HG03159 (cell line): Measurements from ENCODE around the gene BIN1.

Source experiments
- ATAC-seq: cut with Tn5 transposase; IDR thresholded peaks from one replicate; pipeline ENCODE4 v1.9.1; 2021; ENCODE audit warnings: mild to moderate bottlenecking, moderate library complexity; ENCODE audit not compliant: unreplicated experiment

BIN1 gene

DNA sequence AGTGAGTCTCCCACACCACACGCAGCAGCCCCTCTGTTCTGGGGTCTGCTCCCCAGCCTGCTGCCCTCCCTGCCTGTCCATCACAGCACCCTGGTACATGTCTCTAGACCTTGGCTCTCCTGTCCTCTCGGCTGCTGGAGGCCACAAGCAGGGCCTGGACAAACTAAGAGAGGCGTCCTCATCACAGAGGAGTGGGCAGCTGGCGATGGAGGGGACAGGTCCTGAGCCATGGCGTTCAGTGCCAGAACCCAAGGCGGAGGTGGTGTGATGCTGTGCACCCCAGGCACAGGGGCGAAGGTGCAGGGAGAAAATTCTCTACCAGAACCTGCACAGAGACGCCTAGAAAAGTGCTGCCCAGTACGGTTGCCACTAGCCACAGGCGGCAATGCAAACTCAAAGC lies 47.4 kb downstream of the BIN1 start:
- ATAC-seq, result no peak

DNA sequence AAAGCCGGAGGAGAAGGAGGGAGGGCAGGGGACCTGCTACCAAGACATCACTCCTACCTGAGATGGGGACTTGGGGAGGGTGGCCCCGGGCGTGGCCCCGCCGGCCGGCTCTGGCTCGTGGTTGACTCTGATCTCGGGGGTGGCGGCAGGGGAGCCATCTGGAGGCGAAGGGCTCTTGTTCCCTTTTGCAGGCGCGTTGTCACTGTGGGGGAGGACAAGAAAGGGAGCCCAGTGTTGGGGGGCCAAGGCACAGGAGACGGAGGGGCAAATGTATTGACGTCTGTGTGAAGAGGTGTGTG lies 48.1 kb downstream of the BIN1 start:
- no peak for ATAC-seq

DNA sequence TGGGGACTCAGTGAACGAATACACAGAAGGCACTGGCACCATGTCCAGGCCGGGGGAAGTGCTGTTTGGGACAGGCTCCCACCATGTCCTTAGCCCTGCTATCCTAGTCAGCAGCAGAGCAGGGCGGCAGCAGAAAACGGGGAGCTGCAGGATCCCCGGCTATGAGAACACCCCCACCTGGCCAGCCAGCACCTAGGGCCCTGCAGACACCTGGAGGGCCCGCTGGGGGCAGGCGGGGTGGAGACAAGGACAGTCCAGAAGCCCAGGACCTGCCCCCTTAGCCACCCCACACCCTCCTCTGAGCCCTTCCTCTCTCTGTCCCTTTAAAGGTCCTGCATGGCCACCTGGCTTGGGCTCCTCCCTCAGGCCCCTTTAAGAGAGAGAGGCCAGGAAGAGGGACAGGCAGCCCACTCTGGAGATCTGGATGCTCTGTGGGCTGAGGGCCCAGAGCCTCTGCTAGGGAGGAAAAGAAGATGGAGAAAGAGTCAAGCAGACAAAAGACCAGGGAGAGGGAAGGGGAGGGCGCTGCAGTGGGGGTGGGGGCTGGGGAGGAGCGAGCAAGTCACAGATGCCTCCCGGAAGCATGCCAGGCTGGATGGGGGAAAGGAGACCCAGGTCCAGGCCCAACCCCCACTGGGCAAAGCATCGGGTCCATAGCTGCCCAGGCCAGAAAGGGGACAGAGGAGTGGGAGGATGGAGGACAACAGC lies 48.6 kb downstream of the BIN1 start:
- no peak for ATAC-seq

DNA sequence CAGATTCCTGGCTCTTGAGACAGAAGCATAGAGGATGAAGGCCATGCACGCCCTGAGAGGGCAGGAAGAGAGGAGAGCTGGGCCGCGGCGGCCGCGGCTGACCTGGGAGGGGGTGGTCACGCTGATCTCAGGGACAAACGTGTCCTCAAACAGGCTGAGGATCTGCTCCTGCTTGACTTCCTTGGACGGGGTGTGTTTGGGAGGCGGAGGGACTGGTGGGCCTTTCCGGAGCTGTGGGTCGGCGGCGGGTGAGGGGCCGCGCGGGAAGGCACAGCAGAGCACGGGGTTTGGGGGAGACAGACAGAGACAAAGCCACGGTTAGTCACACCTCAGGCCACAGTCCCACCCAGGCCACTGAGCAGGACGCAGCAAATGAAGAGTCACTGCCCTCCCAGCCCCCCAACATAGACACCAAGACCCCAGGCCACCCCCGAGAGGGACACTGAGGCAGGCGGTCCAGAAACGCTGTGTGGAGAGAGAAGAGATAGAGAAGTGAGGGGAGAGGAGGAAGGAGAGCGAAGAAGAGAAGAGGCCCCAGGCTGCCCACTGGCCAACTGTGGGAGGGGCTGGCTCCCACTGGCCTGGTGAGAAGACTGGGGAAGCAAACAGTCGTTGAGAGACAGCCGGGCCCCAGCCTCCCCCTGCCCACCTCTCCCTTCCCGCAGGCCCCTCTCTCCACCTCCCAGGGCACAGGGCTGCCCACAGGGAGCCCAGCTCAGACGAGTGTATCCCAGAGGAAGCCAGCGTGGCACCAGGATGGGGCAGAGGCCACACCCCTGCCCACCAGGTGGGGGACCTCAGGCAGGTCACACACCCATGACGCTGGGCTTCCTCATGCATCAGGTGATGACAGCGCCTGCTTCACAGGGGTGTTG lies 49.3 kb downstream of the BIN1 start:
- ATAC-seq, result no peak

DNA sequence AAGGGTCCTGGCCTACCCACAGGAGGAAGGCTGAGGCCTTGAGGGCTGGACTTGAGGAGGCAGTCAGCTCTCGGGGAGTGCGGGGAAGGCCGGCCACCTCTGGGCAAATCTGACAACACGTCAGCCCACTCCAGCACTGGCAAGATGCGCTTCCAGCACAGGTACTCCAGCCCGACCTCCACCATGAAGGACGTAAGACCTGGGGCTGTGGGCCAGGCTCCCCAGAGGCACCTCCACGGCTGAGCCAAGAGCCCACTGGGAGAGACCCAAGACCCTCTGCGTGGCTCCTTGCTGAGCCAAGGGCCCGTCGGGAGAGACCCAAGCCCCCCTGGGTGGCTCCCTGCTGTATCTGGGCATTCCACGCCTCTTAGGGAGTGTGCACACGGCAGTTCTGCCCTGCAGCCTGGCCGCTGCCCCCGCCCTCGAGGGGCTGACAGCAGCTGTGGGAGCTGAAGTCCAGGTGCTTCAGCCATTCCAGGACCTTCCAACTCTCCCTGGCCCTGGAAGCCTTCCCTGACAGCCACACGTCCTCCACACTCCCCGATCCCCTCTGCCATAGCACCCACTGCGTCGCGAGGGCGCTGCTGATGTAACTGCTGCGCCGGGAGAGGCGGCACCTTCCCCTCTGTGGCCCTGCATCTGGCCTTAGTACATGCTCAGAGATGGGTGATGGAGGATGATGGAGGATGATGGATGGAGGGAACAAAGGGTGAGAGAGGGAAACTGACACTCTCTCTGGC lies 50.2 kb downstream of the BIN1 start:
- no peak for ATAC-seq

DNA sequence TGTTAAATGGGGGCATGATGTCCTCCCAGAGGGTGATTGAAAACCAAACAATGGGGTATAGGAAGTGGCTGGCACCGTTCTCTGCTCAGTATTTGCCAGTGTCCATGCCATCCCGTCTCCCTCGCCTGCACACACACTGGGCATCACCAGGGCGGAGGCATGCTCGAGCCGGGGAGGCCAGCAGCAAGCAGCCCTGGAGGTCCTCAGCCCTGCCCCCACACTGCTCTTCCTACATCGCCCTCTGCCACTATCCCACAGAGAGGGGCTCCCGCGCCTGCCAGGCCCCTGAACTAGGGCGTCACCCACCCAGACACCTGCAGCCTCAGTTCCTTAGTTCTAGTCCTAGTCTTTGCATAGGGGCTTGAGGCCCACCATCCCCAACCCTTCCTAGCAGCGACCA lies 50.9 kb downstream of the BIN1 start:
- ATAC-seq, result no peak

DNA sequence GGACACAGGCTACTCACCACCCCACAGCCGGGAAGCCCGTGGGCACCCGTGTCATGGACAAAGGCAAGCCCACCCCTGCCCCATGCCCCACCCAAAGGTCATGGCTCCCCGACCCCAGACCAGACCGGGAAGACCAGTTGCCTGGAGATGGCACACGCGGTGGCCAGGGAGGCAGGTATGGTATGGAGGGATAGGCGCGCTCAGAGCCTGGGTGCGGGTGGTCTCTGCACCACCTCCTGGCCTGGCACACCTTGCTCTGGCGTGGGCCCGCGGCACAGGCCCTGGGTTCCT lies 51.2 kb downstream of the BIN1 start:
- no peak for ATAC-seq

DNA sequence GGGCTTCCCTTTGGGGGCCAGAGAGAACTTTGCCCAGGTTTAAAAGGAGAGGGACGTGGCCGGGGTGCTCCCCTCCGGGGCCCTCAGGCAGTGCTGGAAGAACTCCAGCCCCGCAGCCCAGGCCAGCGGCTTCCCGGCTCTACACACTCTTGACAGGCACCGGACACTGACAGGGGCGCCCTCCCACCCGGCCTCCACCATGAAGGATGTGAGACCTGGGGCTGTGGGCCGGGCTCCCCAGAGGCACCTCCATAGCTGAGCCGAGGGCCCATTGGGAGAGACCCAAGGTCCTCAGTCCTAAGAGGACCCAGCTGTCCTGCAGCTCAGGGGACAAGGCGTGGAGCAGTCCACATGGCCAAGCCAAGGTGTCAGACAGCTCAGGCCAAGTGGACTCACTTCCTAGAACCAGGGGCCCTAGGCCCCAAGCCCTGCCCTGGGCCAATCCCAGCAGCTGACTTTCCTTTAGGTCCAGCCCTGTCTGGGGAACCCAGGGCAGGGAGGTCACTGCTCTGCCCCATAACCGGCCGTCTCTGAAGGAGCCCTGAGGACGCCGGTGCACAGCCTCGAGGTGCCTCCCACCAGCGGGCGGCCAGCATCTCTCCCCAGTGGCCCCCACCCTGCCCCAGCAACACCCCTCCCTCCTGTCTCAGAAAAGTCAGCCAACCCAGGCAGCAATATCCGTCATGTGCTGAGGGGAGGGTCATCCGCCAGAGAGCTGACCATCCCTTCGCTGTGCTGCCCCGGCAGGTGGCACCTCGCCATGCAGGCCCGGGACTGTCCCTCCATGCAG lies 51.8 kb downstream of the BIN1 start:
- no peak for ATAC-seq

DNA sequence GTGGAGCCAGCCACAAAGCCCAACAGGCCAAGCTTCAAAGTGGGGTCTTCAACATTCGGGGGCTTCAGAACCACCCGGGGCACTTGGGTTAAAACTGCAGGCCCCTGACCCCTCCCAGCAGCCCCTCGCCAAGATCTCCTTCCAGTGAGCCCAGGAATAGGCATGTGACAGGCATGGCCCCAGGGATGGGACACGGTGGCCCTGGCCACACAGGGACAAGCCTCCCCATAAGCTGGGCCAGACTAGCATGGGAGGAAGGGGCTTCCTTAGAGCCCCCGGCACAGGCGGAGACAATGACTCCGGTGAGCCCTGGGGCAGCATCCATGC lies 52.4 kb downstream of the BIN1 start:
- no peak for ATAC-seq

DNA sequence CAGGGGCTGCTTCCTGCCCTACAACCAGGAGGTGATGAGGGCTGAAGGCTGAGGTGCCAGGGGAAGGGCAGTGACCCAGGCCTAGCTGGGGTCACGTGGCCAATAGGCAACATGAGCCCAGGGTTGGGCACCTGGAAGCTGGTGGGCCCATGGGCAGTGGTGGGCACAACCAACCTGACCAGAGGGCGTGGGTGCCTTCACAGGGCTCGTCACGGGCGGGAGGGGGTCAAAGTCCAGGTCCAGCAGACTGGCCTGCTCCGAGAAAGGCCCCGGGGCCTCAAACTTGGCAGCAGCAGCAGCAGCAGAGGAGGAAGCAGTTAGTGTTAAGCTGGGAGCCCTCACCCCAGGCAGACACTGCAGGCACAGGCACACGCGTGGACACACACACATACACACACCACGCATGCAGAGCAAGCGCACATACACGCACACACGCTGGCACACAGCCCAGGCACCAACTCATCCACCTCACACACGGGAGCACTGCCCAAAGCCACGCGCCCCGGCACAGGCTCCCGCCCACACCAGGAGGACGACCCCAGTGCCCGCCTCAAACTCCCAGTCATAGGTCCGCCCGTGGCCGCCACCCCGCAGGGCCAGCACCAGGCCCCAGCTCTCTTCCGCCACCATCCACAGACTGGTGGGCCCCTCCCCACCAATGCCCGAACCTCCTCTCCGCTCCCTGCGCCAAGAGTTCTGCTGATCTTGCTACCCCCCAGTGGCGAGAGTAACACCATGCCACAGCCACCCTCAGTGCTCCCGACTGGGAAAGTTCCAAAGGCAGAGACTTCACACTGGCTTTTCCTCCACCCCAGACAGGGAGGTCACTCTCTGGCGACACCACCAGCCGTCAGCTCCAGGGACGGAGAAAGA lies 53.0 kb downstream of the BIN1 start:
- ATAC-seq, result no peak

DNA sequence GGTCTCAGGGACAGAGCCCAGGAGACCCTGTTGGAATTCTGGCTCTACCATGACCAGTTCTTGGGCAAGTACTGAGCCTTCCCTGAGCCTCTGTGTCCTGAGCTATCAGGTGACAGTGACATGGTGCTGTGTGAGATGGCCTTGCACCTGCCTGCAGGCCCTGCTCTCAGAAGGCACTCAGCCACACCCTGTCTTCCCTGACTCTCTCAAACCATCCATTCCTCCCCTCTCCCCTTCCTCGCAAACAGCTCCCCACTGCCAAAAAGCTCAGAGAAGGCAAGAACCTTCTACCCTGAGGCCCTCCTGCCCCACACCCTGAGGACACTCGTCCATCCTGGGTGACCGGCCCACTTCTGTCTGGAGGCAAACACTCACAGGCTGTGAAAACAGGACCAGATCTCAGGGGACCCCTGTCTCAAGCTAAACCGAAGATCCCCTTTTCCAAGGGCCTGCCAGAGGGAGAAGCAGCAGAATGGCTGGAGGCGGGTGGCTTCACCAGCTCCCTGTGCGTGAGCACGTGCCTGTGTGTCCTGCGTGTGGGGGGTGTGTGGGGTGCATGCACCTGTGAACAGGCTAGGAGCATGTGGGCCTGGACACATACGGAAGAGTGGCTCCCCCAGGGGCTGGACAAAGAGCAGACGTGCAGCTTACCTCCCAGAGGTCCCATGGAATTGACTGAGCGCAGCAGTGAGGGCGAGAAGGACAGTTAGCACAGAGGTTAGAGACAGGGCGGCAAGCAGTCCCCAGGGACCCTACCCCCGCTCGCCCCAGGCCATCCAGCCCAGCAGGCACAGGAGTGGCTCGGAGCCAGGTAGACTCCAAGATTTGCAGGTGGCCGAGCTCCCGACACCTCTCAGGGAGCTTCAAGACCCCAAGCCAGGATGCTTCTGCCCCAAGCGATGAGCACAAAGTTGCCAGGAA lies 53.9 kb downstream of the BIN1 start:
- ATAC-seq, result no peak

DNA sequence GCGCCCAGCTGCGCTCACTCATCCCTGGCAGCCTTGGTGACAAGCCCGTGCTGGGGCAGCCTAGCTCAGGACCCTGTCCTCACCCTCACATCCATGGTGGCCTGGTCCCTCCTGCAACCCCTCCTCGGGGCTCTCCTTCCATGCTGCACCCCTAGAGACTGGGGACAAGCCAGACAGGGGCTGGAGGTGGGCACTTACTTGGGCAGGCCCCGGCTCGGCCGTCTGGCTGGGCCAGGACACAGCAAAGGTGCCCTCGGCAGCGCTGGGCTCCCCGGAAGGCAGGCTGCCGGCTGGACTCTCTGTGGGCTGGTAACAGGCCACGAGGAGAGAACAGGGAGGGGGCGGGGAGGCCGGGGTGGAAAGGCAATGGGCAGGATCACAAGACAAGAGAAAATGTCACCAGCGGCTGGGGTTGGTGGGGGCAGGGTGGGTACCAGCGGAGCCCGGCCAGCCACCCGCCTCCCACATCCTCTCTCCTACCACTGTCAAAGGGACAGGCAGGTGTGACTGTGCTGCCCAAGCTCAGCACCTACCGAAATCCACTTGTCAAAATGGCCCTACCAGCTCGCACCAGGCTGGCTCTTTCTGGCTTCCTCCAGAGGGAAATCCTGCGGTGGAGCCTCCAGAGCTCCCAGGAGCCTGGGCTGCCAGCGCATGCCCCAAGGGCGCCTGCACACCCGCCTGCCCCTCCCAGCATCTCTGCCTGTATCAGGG lies 54.7 kb downstream of the BIN1 start:
- no peak for ATAC-seq

DNA sequence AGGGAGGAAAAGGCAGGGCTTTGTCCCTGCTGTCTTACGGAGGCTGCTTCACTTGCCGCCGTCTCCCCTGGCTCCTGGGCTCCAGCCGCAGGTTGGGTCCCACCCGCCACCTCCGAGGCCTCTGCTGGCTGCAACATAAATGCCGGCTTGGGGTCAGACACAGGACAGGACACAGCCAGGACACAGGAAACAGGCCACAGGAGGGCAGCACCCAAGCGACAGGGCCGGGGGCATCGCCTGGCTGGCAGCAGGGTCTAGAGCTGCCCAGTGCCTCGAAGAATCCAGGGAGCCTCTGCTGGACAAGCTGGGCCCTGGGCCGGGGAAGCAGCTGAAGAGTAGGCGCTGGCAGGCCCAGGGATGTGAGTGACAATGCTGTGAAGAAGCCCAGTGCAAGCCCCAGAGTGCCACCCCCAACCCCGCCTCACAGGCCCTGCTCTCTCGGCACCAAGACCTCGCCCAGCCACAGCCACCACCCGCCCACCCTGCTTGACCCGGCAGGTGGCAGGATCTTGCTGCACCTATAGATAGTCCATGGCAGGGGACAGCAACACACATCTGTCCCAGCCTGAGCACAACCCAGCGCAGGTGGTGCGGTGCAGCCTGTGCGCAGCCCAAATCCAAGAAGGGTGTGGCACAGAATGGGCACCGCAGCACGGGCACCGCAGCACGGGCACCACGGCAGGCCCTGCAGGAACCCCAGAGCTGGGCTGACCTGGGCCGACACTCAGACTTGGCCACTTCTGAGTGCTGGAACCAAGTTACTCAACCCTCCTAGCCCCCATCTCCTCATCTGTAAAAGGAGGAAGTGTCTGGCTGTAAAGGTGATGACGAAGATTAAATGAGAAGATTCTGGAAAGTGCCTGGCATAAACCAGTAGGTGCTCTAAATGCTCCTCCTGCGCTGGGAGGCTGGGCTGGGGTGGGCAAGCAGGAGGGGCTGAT lies 55.6 kb downstream of the BIN1 start:
- ATAC-seq, result no peak

DNA sequence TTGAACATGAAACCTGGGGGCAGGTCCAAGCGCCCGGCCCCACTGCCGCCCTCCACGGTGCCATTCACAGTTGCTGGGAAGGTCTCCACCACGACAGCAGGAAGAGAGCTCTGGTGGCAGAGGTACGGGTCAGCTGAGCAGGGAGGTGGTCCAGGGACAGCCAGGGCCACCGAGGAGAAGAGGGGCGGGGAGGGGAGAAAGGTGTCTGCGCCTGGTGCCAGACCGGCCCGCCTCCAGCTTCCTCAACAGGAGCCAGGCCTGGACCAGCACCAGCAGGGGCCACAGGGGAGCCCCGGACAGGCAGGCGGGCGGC lies 56.2 kb downstream of the BIN1 start:
- ATAC-seq, result no peak

DNA sequence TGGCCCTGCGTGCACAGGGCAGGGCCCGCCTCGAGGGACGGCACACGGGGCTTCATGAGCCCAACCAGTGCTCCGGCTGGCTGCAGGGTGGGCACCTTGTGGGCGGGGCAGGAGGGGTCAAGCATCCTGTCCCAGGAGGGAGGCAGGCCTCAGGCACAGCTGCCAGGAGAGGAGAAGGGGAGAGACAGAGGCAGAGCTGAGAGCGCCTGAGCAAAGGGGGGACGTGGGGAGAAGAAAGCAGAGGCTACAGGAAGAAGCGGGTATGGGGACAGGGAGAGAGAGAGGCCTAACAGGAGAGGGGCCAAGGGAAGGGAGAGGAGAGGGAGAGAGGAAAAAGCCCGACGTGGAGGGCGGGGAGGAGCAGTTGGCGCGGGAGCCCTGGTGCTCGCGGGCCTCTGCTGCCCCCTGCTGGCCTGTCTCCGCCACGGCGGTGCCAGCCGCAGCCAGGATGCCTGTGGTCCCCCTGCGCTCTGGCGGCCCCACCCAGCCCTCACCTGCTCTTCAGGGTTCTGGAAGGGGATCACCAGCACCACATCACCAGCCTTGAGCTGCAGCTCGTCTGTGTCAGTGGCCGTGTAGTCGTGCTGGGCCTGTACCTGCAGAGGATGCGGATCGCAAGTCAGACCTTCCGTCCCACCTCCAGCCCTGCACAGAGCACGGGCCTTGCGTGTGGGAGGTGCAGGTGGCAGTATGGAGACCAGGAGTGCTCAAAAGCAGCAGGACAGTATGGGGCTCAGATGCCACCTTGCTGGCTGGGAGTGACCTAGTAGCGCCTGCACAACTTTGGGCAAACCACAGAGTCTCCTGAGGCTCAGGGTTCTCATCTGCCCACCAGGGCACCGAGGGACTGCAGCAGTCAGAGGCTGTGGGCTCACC lies 56.8 kb downstream of the BIN1 start:
- ATAC-seq, result peak; percentile 78

DNA sequence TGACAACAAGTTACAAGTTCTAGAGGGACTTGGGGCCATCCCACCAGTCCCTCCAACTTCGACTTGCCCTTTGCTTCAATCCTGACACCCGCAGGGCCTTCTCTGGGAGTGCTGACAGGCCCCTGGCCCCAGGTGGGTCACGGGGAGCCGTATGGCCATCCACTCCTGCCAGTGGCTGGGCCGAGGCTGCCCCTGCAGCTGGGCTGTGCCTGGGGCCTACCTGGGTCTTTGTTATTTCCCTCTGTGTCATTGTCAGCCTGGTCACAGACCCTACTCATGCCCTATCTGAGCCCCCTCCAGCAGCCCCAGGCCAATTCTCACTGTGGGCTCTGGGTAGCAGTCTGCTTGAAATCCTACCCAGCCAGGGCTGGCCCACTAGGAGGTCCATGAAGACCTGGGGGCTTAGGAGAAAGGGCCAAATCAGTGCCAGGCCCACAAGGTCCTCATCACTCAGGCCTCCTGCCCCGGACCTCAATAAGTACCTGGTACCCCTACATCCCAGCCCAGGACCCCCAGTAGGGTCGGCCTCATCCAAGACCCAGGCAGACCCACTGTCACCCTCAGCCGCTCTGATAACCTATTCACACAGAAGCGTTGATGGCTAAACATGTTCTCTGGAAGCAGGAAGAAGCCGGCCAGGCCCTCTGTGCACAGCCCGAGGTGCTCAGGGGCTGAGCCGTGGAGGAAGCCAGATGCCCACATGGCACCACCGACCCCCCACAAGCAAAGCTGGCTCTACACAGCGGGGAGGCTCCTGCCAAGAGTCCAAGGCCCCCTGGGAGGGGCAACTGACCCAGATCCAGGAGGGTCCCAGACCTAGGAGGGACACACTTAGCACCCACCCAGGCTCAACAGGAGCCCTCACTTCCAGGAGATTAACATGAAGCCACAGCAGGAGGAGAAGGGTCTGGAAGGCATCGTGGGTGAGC lies 57.7 kb downstream of the BIN1 start:
- ATAC-seq, result no peak
